Measurements from ENCODE around the gene ALKAL2.

- no peak for TF ChIP-seq MYC (IDR thresholded peaks at IDR 0.05; ENCODE audit: low read depth, low read length)
- TF ChIP-seq CTCF (IDR thresholded peaks at IDR 0.05; ENCODE audit: extremely low read depth in 1 of 2, insufficient read depth in 1 of 2, low read depth in 1 of 2, low read length in 2 of 2), result no peak
- no peak for TF ChIP-seq POLR2A (IDR thresholded peaks at IDR 0.05; ENCODE audit: low read depth, low read length)
- TF ChIP-seq POLR2AphosphoS5 (IDR thresholded peaks at IDR 0.05; ENCODE audit: insufficient read depth, low read depth, low read length), result no peak
These were observed 49.5 kb downstream of the ALKAL2 start for GRCh38 chr2:238431-238830.
